ENCODE data around the gene LIN7C.

- TF ChIP-seq ZFP30 (CRISPR knock-in tag; IDR thresholded peaks at IDR 0.05) (no peak), RARB (CRISPR knock-in tag; IDR thresholded peaks at IDR 0.05) (no peak), TOX (CRISPR knock-in tag; IDR thresholded peaks at IDR 0.05; ENCODE audit: borderline replicate concordance) (no peak), GLIS3 (CRISPR knock-in tag; IDR thresholded peaks at IDR 0.05) (no peak), ARNTL (CRISPR knock-in tag; IDR thresholded peaks at IDR 0.05; ENCODE audit: borderline replicate concordance, low read depth) (no peak), BACH2 (CRISPR knock-in tag; IDR thresholded peaks at IDR 0.05; ENCODE audit: borderline replicate concordance) (no peak), POU6F1 (CRISPR knock-in tag; IDR thresholded peaks at IDR 0.05; ENCODE audit: borderline replicate concordance, low read depth) (no peak), ISL1 (CRISPR knock-in tag; IDR thresholded peaks at IDR 0.05) (no peak), PPARA (CRISPR knock-in tag; IDR thresholded peaks at IDR 0.05; ENCODE audit: borderline replicate concordance) (no peak)
- TF ChIP-seq, protein P1, sequence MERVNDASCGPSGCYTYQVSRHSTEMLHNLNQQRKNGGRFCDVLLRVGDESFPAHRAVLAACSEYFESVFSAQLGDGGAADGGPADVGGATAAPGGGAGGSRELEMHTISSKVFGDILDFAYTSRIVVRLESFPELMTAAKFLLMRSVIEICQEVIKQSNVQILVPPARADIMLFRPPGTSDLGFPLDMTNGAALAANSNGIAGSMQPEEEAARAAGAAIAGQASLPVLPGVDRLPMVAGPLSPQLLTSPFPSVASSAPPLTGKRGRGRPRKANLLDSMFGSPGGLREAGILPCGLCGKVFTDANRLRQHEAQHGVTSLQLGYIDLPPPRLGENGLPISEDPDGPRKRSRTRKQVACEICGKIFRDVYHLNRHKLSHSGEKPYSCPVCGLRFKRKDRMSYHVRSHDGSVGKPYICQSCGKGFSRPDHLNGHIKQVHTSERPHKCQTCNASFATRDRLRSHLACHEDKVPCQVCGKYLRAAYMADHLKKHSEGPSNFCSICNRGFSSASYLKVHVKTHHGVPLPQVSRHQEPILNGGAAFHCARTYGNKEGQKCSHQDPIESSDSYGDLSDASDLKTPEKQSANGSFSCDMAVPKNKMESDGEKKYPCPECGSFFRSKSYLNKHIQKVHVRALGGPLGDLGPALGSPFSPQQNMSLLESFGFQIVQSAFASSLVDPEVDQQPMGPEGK (CRISPR knock-in tag; IDR thresholded peaks at IDR 0.05; ENCODE audit: borderline replicate concordance) = no peak
- TF ChIP-seq, protein P2, sequence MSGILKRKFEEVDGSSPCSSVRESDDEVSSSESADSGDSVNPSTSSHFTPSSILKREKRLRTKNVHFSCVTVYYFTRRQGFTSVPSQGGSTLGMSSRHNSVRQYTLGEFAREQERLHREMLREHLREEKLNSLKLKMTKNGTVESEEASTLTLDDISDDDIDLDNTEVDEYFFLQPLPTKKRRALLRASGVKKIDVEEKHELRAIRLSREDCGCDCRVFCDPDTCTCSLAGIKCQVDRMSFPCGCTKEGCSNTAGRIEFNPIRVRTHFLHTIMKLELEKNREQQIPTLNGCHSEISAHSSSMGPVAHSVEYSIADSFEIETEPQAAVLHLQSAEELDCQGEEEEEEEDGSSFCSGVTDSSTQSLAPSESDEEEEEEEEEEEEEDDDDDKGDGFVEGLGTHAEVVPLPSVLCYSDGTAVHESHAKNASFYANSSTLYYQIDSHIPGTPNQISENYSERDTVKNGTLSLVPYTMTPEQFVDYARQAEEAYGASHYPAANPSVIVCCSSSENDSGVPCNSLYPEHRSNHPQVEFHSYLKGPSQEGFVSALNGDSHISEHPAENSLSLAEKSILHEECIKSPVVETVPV (CRISPR knock-in tag; IDR thresholded peaks at IDR 0.05) = no peak
- TF ChIP-seq, protein P3, sequence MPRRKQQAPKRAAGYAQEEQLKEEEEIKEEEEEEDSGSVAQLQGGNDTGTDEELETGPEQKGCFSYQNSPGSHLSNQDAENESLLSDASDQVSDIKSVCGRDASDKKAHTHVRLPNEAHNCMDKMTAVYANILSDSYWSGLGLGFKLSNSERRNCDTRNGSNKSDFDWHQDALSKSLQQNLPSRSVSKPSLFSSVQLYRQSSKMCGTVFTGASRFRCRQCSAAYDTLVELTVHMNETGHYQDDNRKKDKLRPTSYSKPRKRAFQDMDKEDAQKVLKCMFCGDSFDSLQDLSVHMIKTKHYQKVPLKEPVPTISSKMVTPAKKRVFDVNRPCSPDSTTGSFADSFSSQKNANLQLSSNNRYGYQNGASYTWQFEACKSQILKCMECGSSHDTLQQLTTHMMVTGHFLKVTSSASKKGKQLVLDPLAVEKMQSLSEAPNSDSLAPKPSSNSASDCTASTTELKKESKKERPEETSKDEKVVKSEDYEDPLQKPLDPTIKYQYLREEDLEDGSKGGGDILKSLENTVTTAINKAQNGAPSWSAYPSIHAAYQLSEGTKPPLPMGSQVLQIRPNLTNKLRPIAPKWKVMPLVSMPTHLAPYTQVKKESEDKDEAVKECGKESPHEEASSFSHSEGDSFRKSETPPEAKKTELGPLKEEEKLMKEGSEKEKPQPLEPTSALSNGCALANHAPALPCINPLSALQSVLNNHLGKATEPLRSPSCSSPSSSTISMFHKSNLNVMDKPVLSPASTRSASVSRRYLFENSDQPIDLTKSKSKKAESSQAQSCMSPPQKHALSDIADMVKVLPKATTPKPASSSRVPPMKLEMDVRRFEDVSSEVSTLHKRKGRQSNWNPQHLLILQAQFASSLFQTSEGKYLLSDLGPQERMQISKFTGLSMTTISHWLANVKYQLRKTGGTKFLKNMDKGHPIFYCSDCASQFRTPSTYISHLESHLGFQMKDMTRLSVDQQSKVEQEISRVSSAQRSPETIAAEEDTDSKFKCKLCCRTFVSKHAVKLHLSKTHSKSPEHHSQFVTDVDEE (CRISPR knock-in tag; IDR thresholded peaks at IDR 0.05) = no peak
Measured at GRCh38 chr11:27501100-27501499, 5.5 kb downstream of the LIN7C start.

Measured in SK-N-SH treated with all-trans-retinoic acid at 6 μM for 48 hours (cell line).